Measurements from ENCODE around the gene GNPAT.

The GNPAT gene

DNA sequence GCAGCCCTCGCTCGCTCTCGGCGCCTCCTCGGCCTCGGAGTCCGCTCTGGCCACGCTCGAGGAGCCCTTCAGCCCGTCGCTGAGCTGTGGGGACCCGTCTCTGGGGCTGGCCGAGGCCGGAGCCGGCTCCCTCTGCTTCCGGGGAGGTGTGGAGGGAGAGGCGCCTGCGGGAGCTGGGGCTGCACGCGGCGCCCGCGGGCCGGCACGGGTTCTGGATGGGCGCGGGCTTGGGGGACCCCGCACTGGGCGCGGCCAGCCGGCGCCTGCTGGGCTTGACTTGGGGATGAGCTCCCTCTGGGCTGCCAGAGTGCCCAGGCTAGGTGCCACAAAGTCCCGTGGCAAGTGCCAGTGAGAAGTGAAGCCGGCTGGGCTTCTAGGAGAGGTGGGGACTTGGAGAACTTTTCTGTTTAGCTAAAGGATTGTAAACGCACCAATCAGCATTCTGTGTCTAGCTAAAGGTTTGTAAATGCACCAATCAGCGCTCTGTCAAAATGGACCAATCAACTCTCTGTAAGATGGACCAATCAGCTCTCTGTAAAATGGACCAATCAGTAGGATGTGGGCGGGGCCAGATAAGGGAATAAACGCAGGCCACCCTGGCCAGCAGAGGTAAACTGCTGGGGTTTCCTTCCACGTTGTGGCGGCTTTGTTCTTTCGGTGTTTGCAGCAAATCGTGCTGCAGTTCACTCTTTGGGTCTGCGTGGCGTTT, 76.4 kb downstream of the GNPAT start:
- DNase-seq (ENCODE audit: low read depth) = no peak

DNA sequence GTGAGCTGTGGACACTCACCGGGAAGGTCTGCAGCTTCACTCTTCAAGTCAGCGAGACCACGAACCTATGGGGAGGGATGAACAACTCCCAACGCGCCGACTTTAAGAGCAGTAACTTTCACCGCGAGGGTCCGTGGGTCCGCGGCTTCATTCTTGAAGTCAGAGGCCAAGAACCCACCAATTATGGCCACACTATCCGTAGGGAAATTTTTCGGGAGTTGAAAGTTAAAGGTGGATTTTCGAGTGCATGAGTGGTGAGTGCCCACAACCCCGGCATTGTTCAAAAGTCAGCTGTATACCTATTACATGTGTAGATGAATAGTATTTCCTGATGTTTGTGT, 77.0 kb downstream of the GNPAT start:
- no peak for DNase-seq (ENCODE audit: low read depth)

DNA sequence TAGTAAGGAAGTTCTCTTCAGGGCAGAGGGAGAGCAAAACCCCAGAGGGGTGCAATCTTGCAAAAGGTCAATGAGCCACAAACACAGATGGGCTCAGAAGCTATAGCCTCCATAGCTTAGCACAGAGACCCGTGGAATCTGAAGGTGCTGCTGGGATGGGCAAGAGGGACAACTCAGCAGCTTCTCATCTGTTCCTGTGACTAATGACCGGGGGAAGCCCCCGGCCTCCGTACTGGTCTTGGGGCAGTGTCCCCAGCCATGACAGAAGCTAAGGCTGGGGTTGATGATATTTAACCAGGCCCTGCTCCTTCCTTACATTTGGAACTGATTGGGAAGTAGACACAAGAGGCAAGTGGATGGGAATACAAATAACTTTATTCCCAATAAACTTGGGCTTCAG, 77.6 kb downstream of the GNPAT start:
- DNase-seq (ENCODE audit: low read depth) = no peak

DNA sequence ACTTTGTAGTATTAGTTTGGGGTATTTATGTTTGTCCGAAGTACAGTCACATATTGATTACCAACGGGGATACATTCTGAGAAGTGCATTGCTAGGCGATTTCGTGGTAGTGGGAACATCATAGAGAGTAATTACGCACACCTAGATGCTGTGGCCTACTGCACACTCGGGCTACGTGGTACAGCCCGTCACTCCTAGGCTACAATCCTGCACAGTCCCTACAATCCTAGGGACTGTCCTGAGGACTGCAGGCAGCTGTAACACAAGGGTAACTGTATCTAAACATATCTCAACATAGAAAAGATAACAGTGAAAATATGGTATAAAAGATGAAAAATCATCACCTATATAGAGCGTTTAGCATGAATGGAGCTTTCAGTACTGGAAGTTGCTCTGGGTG, 78.1 kb downstream of the GNPAT start:
- DNase-seq (ENCODE audit: low read depth) = no peak

DNA sequence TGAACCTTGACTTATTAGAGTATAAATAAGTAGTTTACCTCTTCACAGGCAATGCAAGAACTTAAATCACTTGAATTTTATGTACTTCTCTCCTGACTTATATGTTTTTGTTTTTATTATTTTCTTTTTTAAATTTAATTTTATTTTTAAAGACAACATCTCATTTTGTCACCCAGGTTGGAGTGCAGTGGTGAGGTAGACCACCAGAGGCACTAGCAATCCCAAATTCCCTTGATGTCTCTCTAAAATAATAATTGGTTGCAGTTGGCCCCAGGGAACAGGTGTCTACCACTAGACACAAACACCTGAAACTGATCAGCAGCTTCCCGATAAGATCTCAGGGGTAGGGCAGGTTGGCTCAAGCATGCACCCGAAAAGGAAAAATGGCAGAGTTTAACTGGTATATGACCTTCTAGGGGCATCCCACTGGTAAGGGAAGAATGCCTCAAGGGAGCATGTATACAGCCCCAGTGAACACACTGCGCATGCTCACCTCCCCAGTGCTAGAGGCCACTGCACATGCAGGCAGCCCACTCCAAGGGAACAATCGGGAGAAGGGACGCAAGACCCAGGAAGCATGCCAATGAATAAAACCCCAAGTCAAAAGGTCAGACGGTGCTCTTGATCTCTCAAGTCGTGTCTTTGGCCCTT, 82.0 kb downstream of the GNPAT start:
- DNase-seq (ENCODE audit: low read depth) = no peak

DNA sequence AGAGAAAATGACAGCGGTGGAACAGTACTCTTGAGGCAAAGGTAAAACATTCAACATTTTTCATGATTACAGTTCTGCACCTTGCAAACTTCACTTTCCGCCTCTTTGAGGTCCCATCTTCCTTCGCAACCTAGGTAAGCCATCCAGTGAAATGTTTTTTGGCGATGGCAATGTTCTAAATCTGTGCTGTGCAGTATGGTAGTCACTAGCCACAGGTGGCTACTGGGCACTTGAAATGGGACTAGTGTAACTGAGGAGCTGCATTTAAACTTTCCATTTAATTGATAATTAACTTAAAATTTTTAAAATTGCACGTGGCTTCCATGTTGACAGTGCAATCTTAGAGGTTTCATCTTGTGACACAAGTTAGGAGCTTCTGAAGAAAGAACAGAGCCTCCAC, 83.6 kb downstream of the GNPAT start:
- no peak for DNase-seq (ENCODE audit: low read depth)

DNA sequence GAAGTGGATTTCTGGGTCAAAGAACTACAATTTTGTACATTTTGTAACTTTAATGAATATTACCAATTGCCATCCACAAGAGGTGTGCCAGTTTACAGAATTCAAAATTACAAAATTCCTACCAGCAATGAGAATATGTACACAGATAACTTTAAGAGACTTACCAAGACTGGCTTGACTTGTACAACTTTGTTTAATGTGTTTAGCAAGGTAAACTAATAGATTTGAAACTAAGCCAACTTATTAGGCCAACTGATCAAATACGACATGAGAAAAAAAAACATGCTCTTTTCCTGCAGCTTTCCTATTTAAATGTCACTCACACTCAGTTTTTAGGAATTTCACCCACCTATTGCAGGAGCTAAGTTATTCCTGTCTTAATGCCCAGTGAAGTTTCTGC, 85.2 kb downstream of the GNPAT start:
- DNase-seq (ENCODE audit: low read depth) = no peak

All from stimulated activated CD8-positive, alpha-beta memory T cell treated with anti-CD3 and anti-CD28 coated beads, Interleukin-15, amount 100 ng/mL, for 1 hour (primary cell).